Muscle layer of colon (tissue), 2 donors: ENCODE results near the gene RYR2.

Source experiments
- H3K27ac ChIP-seq: one replicate; pipeline ENCODE4 v1.7.0; 2013; ENCODE audit warnings: low read depth, mild to moderate bottlenecking, low read length, moderate library complexity
- H3K27me3 ChIP-seq, 2 donors: one replicate each; pipeline ENCODE4 v1.7.0; 2013; ENCODE audit warnings: low read length in 2 of 2, mild to moderate bottlenecking in 2 of 2; ENCODE audit not compliant: insufficient read depth in 2 of 2, control insufficient read depth in 1 of 2
- H3K36me3 ChIP-seq: one replicate; pipeline ENCODE4 v1.7.0; 2013; ENCODE audit warnings: mild to moderate bottlenecking, low read length; ENCODE audit not compliant: insufficient read depth
- H3K4me1 ChIP-seq: one replicate; pipeline ENCODE4 v1.7.0; 2013; ENCODE audit warnings: mild to moderate bottlenecking, low read length; ENCODE audit not compliant: insufficient read depth
- H3K4me3 ChIP-seq, 2 donors: one replicate each; pipeline ENCODE4 v1.7.0; 2013; ENCODE audit warnings: low read length in 2 of 2, low read depth in 1 of 2, mild to moderate bottlenecking in 1 of 2, moderate library complexity in 1 of 2
- H3K9ac ChIP-seq: one replicate; pipeline ENCODE4 v1.7.0; 2013; ENCODE audit warnings: low read length
- H3K9me3 ChIP-seq: one replicate; pipeline ENCODE4 v1.7.0; 2013; ENCODE audit warnings: mild to moderate bottlenecking, low read length
- donor health status: abdominal sarcoma.
- donor health status: Adenocarcinoma of cecum.

The RYR2 gene

GRCh38 chr1:237180256-237180655, 138.3 kb downstream of the RYR2 start:
- Histone ChIP-seq H3K4me1 (peaks cover 5% of the 10 kb centered on the region), H3K9ac (no peak overlapping the region), H3K4me3 (no peak overlapping the region), H3K36me3 (no peaks in the 10 kb centered on the region), H3K27me3 (no peaks in the 10 kb centered on the region), H3K27ac (no peak overlapping the region), H3K9me3 (no peaks in the 10 kb centered on the region)

- H3K9ac ChIP-seq: no peak overlapping the region
- H3K9me3 ChIP-seq: no peaks in the 10 kb centered on the region
- no peaks in the 10 kb centered on the region for H3K27me3 ChIP-seq
- no peak overlapping the region for H3K4me3 ChIP-seq
- no peak overlapping the region for H3K27ac ChIP-seq
- H3K36me3 ChIP-seq: no peaks in the 10 kb centered on the region
- H3K4me1 ChIP-seq: peaks cover 5% of the 10 kb centered on the region
These were observed 139.8 kb downstream of the RYR2 start for GRCh38 chr1:237181743-237182317.

GRCh38 chr1:237183963-237184540, 142.1 kb downstream of the RYR2 start:
- Histone ChIP-seq H3K4me1 (peaks cover 5% of the 10 kb centered on the region), H3K27me3 (no peaks in the 10 kb centered on the region), H3K4me3 (no peak overlapping the region), H3K36me3 (no peaks in the 10 kb centered on the region), H3K9ac (no peak overlapping the region), H3K9me3 (no peaks in the 10 kb centered on the region), H3K27ac (no peak overlapping the region)

GRCh38 chr1:237186675-237187074, 144.7 kb downstream of the RYR2 start:
- Histone ChIP-seq H3K27me3 (no peaks in the 10 kb centered on the region), H3K4me3 (no peak overlapping the region), H3K9me3 (no peaks in the 10 kb centered on the region), H3K4me1 (no peaks in the 10 kb centered on the region), H3K27ac (no peak overlapping the region), H3K9ac (no peak overlapping the region), H3K36me3 (no peaks in the 10 kb centered on the region)

- H3K4me3 ChIP-seq: no peak overlapping the region
- H3K4me1 ChIP-seq: no peaks in the 10 kb centered on the region
- no peak overlapping the region for H3K27ac ChIP-seq
- H3K9me3 ChIP-seq: no peaks in the 10 kb centered on the region
- no peaks in the 10 kb centered on the region for H3K36me3 ChIP-seq
- H3K27me3 ChIP-seq: no peaks in the 10 kb centered on the region
- H3K9ac ChIP-seq: no peak overlapping the region
These were observed 145.9 kb downstream of the RYR2 start for GRCh38 chr1:237187842-237188241.

GRCh38 chr1:237191403-237191802, 149.4 kb downstream of the RYR2 start:
- H3K27ac ChIP-seq: no peak overlapping the region
- H3K9ac ChIP-seq: no peak overlapping the region
- no peak overlapping the region for H3K4me3 ChIP-seq
- H3K27me3 ChIP-seq: no peaks in the 10 kb centered on the region
- H3K4me1 ChIP-seq: no peaks in the 10 kb centered on the region
- H3K36me3 ChIP-seq: no peaks in the 10 kb centered on the region
- H3K9me3 ChIP-seq: no peaks in the 10 kb centered on the region

GRCh38 chr1:237197470-237198425, 155.8 kb downstream of the RYR2 start:
- no peak overlapping the region for H3K27ac ChIP-seq
- H3K4me1 ChIP-seq: peaks cover 7% of the 10 kb centered on the region
- no peaks in the 10 kb centered on the region for H3K9me3 ChIP-seq
- H3K9ac ChIP-seq: no peak overlapping the region
- no peak overlapping the region for H3K4me3 ChIP-seq
- no peaks in the 10 kb centered on the region for H3K36me3 ChIP-seq
- no peaks in the 10 kb centered on the region for H3K27me3 ChIP-seq

- H3K4me1 ChIP-seq: peaks cover 7% of the 10 kb centered on the region
- no peak overlapping the region for H3K4me3 ChIP-seq
- H3K36me3 ChIP-seq: no peaks in the 10 kb centered on the region
- H3K9ac ChIP-seq: no peak overlapping the region
- no peaks in the 10 kb centered on the region for H3K9me3 ChIP-seq
- H3K27ac ChIP-seq: no peak overlapping the region
- no peaks in the 10 kb centered on the region for H3K27me3 ChIP-seq
These were observed 157.0 kb downstream of the RYR2 start for GRCh38 chr1:237199026-237199425.

GRCh38 chr1:237201155-237201554, 159.2 kb downstream of the RYR2 start:
- Histone ChIP-seq H3K27me3 (no peaks in the 10 kb centered on the region), H3K36me3 (no peaks in the 10 kb centered on the region), H3K9ac (no peak overlapping the region), H3K4me3 (no peak overlapping the region), H3K9me3 (no peaks in the 10 kb centered on the region), H3K4me1 (peaks cover 7% of the 10 kb centered on the region), H3K27ac (no peak overlapping the region)

GRCh38 chr1:237204841-237205240, 162.9 kb downstream of the RYR2 start:
- H3K4me1 ChIP-seq: no peaks in the 10 kb centered on the region
- H3K4me3 ChIP-seq: no peak overlapping the region
- no peaks in the 10 kb centered on the region for H3K9me3 ChIP-seq
- H3K27me3 ChIP-seq: no peaks in the 10 kb centered on the region
- no peaks in the 10 kb centered on the region for H3K36me3 ChIP-seq
- H3K9ac ChIP-seq: no peak overlapping the region
- H3K27ac ChIP-seq: no peak overlapping the region

- H3K4me1 ChIP-seq: no peaks in the 10 kb centered on the region
- H3K4me3 ChIP-seq: no peak overlapping the region
- H3K27ac ChIP-seq: no peak overlapping the region
- H3K9me3 ChIP-seq: no peaks in the 10 kb centered on the region
- no peaks in the 10 kb centered on the region for H3K27me3 ChIP-seq
- no peak overlapping the region for H3K9ac ChIP-seq
- H3K36me3 ChIP-seq: no peaks in the 10 kb centered on the region
These were observed 163.5 kb downstream of the RYR2 start for GRCh38 chr1:237205400-237206064.
